ENCODE measurements around the gene GPR32.
"Not testable (repeated sequence)": the region's sequence is repeated elsewhere in the genome, so short reads cannot be mapped to it uniquely, and the experiment has no call there.

Gene GPR32

GRCh38 chr19:50801107-50801506, 30.8 kb downstream of the GPR32 start:
- no peak for DNase-seq (ENCODE audit: low spot score)

GRCh38 chr19:50803633-50804419, 33.6 kb downstream of the GPR32 start:
- DNase-seq (ENCODE audit: low spot score): peak; percentile 73

GRCh38 chr19:50804420-50805272, 34.4 kb downstream of the GPR32 start:
- peak; percentile 97 for DNase-seq (ENCODE audit: low spot score)

GRCh38 chr19:50808856-50809255, 38.6 kb downstream of the GPR32 start:
- no peak for DNase-seq (ENCODE audit: low spot score)

GRCh38 chr19:50811622-50812238, 41.5 kb downstream of the GPR32 start:
- not testable (repeated sequence) for DNase-seq (ENCODE audit: low spot score)

GRCh38 chr19:50812474-50812873, 42.2 kb downstream of the GPR32 start:
- no peak for DNase-seq (ENCODE audit: low spot score)

GRCh38 chr19:50814883-50815282, 44.6 kb downstream of the GPR32 start:
- no peak for DNase-seq (ENCODE audit: low spot score)

- DNase-seq (ENCODE audit: low spot score): no peak
Observed at GRCh38 chr19:50815439-50815838, 45.2 kb downstream of the GPR32 start.

GRCh38 chr19:50817941-50818858, 47.9 kb downstream of the GPR32 start:
- DNase-seq (ENCODE audit: low spot score): peak; percentile 62

- no peak for DNase-seq (ENCODE audit: low spot score)
Observed at GRCh38 chr19:50818859-50819472, 48.7 kb downstream of the GPR32 start.

GRCh38 chr19:50819636-50820035, 49.4 kb downstream of the GPR32 start:
- no peak for DNase-seq (ENCODE audit: low spot score)

- no peak for DNase-seq (ENCODE audit: low spot score)
Observed at GRCh38 chr19:50820086-50820485, 49.8 kb downstream of the GPR32 start.

- no peak for DNase-seq (ENCODE audit: low spot score)
Observed at GRCh38 chr19:50820549-50821247, 50.4 kb downstream of the GPR32 start.

GRCh38 chr19:50821248-50821612, 51.0 kb downstream of the GPR32 start:
- DNase-seq (ENCODE audit: low spot score): no peak
